HepG2 (cell line): Measurements from ENCODE around the gene ATRN. TPM values are rescaled to one million over a fixed set of nuclear protein-coding genes. Genes with fewer than 3 reads are reported as not detected.

Experiments used
- ATAC-seq: fragments of 200-7000 bp; cut with Tn5 transposase; 3 replicates; pipeline ENCODE4 v1.9.1; 2020; ENCODE audit warnings: mild to moderate bottlenecking, moderate library complexity
- BruUV-seq: library from RNA; stranded (reverse); fragments of 400-500 nt; replicated peaks from 2 replicates; lab custom pipeline; 2021; lab: Mats Ljungman, UMichigan
- CTCF ChIA-PET: fragments of 300-600 bp; formaldehyde crosslinking; extraction: SDS; loops from one replicate; lab custom pipeline; 2021; ENCODE audit warnings: low total read pairs, inconsistent platforms, low intra/inter-chr PET ratio; lab: Yijun Ruan, JAX
- POLR2A ChIA-PET: fragments of 350-600 bp; sonication (Branson Sonifier 250); formaldehyde crosslinking; loops from one replicate; lab custom pipeline; 2020; ENCODE audit warnings: antibody characterized with exemption, inconsistent platforms; lab: Yijun Ruan, JAX
- DNase-seq: peaks from one replicate; pipeline ENCODE4 v3.0.0-alpha.2; 2015; ENCODE audit warnings: low spot score
- FAIRE-seq: peaks from 3 replicates; lab custom pipeline; 2011; peaks lifted over from hg19 to GRCh38; lab: Jason Lieb, UNC
- H2AFZ ChIP-seq: one replicate; pipeline ENCODE4 v1.6.1; 2011; ENCODE audit warnings: low read length, inconsistent platforms
- H3K27ac ChIP-seq: fragments of 300-600 bp; 3 replicates; pipeline ENCODE4 v1.8.0; 2011; ENCODE audit warnings: mixed run types, mild to moderate bottlenecking, mixed read lengths, low read length, inconsistent platforms; ENCODE audit not compliant: insufficient read depth; ENCODE audit errors: extremely low read length
- H3K27me3 ChIP-seq, 2 experiments: fragments of 200-600 bp in 1 of 2; 2 replicates in 1 of 2; 3 replicates in 1 of 2; pipeline versions ENCODE4 v1.6.0 to v1.8.0; 2011; ENCODE audit warnings: low read length in 2 of 2, mild to moderate bottlenecking in 2 of 2, moderate library complexity in 2 of 2, inconsistent platforms in 1 of 2; ENCODE audit not compliant: insufficient read depth in 2 of 2, control insufficient read depth in 1 of 2
- H3K36me3 ChIP-seq, 2 experiments: fragments of 200-600 bp in 1 of 2; replicated peaks in 1 of 2; 2 replicates in 1 of 2; 3 replicates in 1 of 2; pipeline versions ENCODE4 v1.5.1 to v1.8.0; 2011; ENCODE audit warnings: low read length in 2 of 2, inconsistent platforms in 1 of 2; ENCODE audit not compliant: insufficient read depth in 2 of 2, control insufficient read depth in 1 of 2
- H3K4me1 ChIP-seq: 2 replicates; pipeline ENCODE4 v1.5.1; 2012; ENCODE audit warnings: low read length, inconsistent platforms; ENCODE audit not compliant: insufficient read depth
- H3K4me2 ChIP-seq: 2 replicates; pipeline ENCODE4 v1.6.0; 2011; ENCODE audit warnings: low read depth, low read length, inconsistent platforms
- H3K4me3 ChIP-seq, 3 experiments: fragments of 200-600 bp in 1 of 3; sonication (generic), shearing (Covaris generic) in 1 of 3; replicated peaks in 1 of 3; 2 replicates each; pipeline ENCODE4 v1.5.1; 2011 to 2016; ENCODE audit warnings: low read length in 3 of 3, inconsistent platforms in 2 of 3, low read depth in 2 of 3, mild to moderate bottlenecking in 2 of 3, control low read depth in 1 of 3, mixed read lengths in 1 of 3; ENCODE audit not compliant: insufficient read depth in 1 of 3
- H3K79me2 ChIP-seq: one replicate; pipeline ENCODE4 v1.6.1; 2011; ENCODE audit warnings: low read length, inconsistent platforms; ENCODE audit not compliant: insufficient read depth
- H3K9ac ChIP-seq: 2 replicates; pipeline ENCODE4 v1.6.0; 2011; ENCODE audit warnings: mild to moderate bottlenecking, low read depth, low read length, inconsistent platforms; ENCODE audit not compliant: insufficient read depth
- H3K9me3 ChIP-seq: 2 replicates; pipeline ENCODE4 v1.5.1; 2012; ENCODE audit warnings: mild to moderate bottlenecking, low read length
- H4K20me1 ChIP-seq: 2 replicates; pipeline ENCODE4 v1.6.0; 2011; ENCODE audit warnings: inconsistent platforms, mild to moderate bottlenecking, low read length, moderate library complexity; ENCODE audit not compliant: insufficient read depth
- AKNA ChIP-seq: sonication (generic); formaldehyde crosslinking; IDR thresholded peaks from 2 replicates; pipeline ENCODE4 v1.4.0; 2020; ENCODE audit warnings: missing genetic modification reagents, borderline replicate concordance
- CHCHD3 ChIP-seq: sonication (generic); formaldehyde crosslinking; IDR thresholded peaks from 2 replicates; pipeline ENCODE4 v1.8.0; 2022; ENCODE audit warnings: mild to moderate bottlenecking, missing genetic modification reagents, moderate library complexity
- GLI4 ChIP-seq: sonication (generic); formaldehyde crosslinking; IDR thresholded peaks from 2 replicates; pipeline ENCODE4 v1.5.1; 2020; ENCODE audit warnings: missing genetic modification reagents, mild to moderate bottlenecking, moderate library complexity, borderline replicate concordance
- PRMT3 ChIP-seq: sonication (generic); formaldehyde crosslinking; IDR thresholded peaks from 2 replicates; pipeline ENCODE4 v1.8.1; 2022; ENCODE audit warnings: low read depth, mild to moderate bottlenecking, moderate library complexity, missing genetic modification reagents, borderline replicate concordance
- SP2 ChIP-seq: sonication (generic); formaldehyde crosslinking; IDR thresholded peaks from 2 replicates; pipeline ENCODE4 v1.5.1; 2020; ENCODE audit warnings: mild to moderate bottlenecking, missing genetic modification reagents
- ZNF256 ChIP-seq: sonication (generic); formaldehyde crosslinking; conservative IDR thresholded peaks from 2 replicates; pipeline ENCODE4 v1.4.0; 2020; ENCODE audit warnings: missing genetic modification reagents
- ZZZ3 ChIP-seq: sonication (generic); formaldehyde crosslinking; IDR thresholded peaks from 2 replicates; pipeline ENCODE4 v1.4.0; 2020; ENCODE audit warnings: missing genetic modification reagents, mild to moderate bottlenecking, borderline replicate concordance
- WGBS: methylation state at CpG from one replicate; pipeline ENCODE4 v1.1.6; 2017; ENCODE audit warnings: low lambda C conversion rate; 5-methylcytosine and 5-hydroxymethylcytosine counted together
- in situ Hi-C: cut with HindIII; loops from 2 replicates; pipeline ENCODE4 v1.10.0; 2017; ENCODE audit warnings: low pct_unique_long_range_greater_than_20kb; ENCODE audit not compliant: extremely low pct_ligation_motif_present
- intact Hi-C: fragments of 100-400 bp; cut with micrococcal nuclease; formaldehyde crosslinking; loops from one replicate; pipeline ENCODE4 v1.10.0; 2022; ENCODE audit not compliant: unreplicated experiment
- polyA plus RNA-seq, 8 experiments: library from polyadenylated mRNA; depleted of rRNA in 3 of 8; stranded (reverse) in 7 of 8; unstranded in 1 of 8; fragments of >200 nt; fragmentation: Illumina TruSeq in 4 of 8; extraction: Trizol in 4 of 8; gene quantifications; 2 replicates each; pipeline versions ENCODE4 v1.2.1 to v1.2.3, GENCODE V29; 2011 to 2016; ENCODE audit warnings: low read depth in 4 of 8, missing spikeins in 1 of 8, mixed read lengths in 1 of 8; ENCODE audit not compliant: insufficient read depth in 1 of 8
- total RNA-seq, 5 experiments: library from RNA; depleted of rRNA; stranded (reverse); fragments of >200 nt; fragmentation: Illumina TruSeq; extraction: Trizol; gene quantifications; 2 replicates each; pipeline ENCODE4 v1.2.3, GENCODE V29; 2016; ENCODE audit warnings: low read depth in 1 of 5
- TF ChIP-seq, protein P1 (sequence below): sonication (generic); formaldehyde crosslinking; IDR thresholded peaks from 2 replicates; pipeline ENCODE4 v1.4.0; 2020; ENCODE audit warnings: missing genetic modification reagents
- TF ChIP-seq, protein P2 (sequence below): sonication (generic); formaldehyde crosslinking; IDR thresholded peaks from 2 replicates; pipeline ENCODE4 v1.4.0; 2020; ENCODE audit warnings: missing genetic modification reagents

Gene ATRN
- total and polyA plus RNA-seq, 2 of the 13 experiments (the other 11 are each of a cell fraction or from before 2014, with no cell fraction given), result 44.2 to 81.1 TPM

- Histone ChIP-seq H3K4me3 (peak overlapping the region in 1 of 3 experiments; percentile 54; a peak in 1 of 6 replicates), H4K20me1 (no peaks in the 10 kb centered on the region), H3K27me3 (peaks cover 49 to 93% of the 10 kb centered on the region in 2 experiments), H3K79me2 (no peaks in the 10 kb centered on the region), H3K36me3 (no peaks in the 10 kb centered on the region), H3K9ac (no peak overlapping the region), H3K9me3 (no peaks in the 10 kb centered on the region), H3K4me2 (peak overlapping the region; percentile 54), H2AFZ (no peak overlapping the region), H3K4me1 (peaks cover 8% of the 10 kb centered on the region; the same call in 1 of the 2 replicates), H3K27ac (no peak overlapping the region)
- DNase-seq, result no peak
- WGBS, result 19% methylated on average over 21 of the region's 58 CpGs
- ChIA-PET CTCF (no interaction called here), POLR2A (no interaction called here)
- ATAC-seq, result peak; percentile 6
- intact Hi-C loops, result no loop called here
- no peak for FAIRE-seq
- BruUV-seq, result no TSS peak
- in situ Hi-C loops, result no loop called here
- TF ChIP-seq SP2 (CRISPR knock-in tag) (no peak), PRMT3 (CRISPR knock-in tag) (no peak), AKNA (no peak), ZZZ3 (CRISPR knock-in tag) (no peak), CHCHD3 (CRISPR knock-in tag) (0 out of 2 replicates have a peak, but pooled peaks have one; percentile 56), GLI4 (CRISPR knock-in tag) (0 out of 2 replicates have a peak, but pooled peaks have one; percentile 25), ZNF256 (CRISPR knock-in tag) (no peak)
- TF ChIP-seq, protein P1, sequence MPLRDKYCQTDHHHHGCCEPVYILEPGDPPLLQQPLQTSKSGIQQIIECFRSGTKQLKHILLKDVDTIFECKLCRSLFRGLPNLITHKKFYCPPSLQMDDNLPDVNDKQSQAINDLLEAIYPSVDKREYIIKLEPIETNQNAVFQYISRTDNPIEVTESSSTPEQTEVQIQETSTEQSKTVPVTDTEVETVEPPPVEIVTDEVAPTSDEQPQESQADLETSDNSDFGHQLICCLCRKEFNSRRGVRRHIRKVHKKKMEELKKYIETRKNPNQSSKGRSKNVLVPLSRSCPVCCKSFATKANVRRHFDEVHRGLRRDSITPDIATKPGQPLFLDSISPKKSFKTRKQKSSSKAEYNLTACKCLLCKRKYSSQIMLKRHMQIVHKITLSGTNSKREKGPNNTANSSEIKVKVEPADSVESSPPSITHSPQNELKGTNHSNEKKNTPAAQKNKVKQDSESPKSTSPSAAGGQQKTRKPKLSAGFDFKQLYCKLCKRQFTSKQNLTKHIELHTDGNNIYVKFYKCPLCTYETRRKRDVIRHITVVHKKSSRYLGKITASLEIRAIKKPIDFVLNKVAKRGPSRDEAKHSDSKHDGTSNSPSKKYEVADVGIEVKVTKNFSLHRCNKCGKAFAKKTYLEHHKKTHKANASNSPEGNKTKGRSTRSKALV (CRISPR knock-in tag), result peak; percentile 97
- TF ChIP-seq, protein P2, sequence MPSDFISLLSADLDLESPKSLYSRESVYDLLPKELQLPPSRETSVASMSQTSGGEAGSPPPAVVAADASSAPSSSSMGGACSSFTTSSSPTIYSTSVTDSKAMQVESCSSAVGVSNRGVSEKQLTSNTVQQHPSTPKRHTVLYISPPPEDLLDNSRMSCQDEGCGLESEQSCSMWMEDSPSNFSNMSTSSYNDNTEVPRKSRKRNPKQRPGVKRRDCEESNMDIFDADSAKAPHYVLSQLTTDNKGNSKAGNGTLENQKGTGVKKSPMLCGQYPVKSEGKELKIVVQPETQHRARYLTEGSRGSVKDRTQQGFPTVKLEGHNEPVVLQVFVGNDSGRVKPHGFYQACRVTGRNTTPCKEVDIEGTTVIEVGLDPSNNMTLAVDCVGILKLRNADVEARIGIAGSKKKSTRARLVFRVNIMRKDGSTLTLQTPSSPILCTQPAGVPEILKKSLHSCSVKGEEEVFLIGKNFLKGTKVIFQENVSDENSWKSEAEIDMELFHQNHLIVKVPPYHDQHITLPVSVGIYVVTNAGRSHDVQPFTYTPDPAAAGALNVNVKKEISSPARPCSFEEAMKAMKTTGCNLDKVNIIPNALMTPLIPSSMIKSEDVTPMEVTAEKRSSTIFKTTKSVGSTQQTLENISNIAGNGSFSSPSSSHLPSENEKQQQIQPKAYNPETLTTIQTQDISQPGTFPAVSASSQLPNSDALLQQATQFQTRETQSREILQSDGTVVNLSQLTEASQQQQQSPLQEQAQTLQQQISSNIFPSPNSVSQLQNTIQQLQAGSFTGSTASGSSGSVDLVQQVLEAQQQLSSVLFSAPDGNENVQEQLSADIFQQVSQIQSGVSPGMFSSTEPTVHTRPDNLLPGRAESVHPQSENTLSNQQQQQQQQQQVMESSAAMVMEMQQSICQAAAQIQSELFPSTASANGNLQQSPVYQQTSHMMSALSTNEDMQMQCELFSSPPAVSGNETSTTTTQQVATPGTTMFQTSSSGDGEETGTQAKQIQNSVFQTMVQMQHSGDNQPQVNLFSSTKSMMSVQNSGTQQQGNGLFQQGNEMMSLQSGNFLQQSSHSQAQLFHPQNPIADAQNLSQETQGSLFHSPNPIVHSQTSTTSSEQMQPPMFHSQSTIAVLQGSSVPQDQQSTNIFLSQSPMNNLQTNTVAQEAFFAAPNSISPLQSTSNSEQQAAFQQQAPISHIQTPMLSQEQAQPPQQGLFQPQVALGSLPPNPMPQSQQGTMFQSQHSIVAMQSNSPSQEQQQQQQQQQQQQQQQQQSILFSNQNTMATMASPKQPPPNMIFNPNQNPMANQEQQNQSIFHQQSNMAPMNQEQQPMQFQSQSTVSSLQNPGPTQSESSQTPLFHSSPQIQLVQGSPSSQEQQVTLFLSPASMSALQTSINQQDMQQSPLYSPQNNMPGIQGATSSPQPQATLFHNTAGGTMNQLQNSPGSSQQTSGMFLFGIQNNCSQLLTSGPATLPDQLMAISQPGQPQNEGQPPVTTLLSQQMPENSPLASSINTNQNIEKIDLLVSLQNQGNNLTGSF (CRISPR knock-in tag), result no peak
Observed at GRCh38 chr20:3672547-3673171, 201.8 kb downstream of the ATRN start.
